H9 (cell line): Measurements from ENCODE around the gene R3HDM4. TPM values are rescaled to one million over a fixed set of nuclear protein-coding genes. Genes with fewer than 3 reads are reported as not detected.

Experiments
- DNase-seq: peaks from one replicate; pipeline ENCODE4 v3.0.0-alpha.2; 2017
- H2AFZ ChIP-seq: one replicate; pipeline ENCODE4 v1.6.1; 2013; ENCODE audit warnings: mild to moderate bottlenecking, low read length, control low read depth, moderate library complexity
- H2AK5ac ChIP-seq: 2 replicates; pipeline ENCODE4 v1.6.1; 2013; ENCODE audit warnings: low read length, control low read depth, mixed read lengths; ENCODE audit not compliant: insufficient read length
- H2BK120ac ChIP-seq: one replicate; pipeline ENCODE4 v1.6.1; 2013; ENCODE audit warnings: low read depth, mild to moderate bottlenecking, low read length, control low read depth, inconsistent platforms; ENCODE audit not compliant: poor library complexity, severe bottlenecking
- H2BK12ac ChIP-seq: 2 replicates; pipeline ENCODE4 v1.6.1; 2013; ENCODE audit warnings: low read length, control low read depth, mixed read lengths, low read depth; ENCODE audit not compliant: insufficient read length
- H2BK15ac ChIP-seq: 2 replicates; pipeline ENCODE4 v1.6.1; 2013; ENCODE audit warnings: low read depth, low read length, control low read depth
- H2BK20ac ChIP-seq: one replicate; pipeline ENCODE4 v1.6.1; 2013; ENCODE audit warnings: low read depth, mild to moderate bottlenecking, low read length, control low read depth, inconsistent platforms; ENCODE audit not compliant: poor library complexity, severe bottlenecking
- H2BK5ac ChIP-seq: 2 replicates; pipeline ENCODE4 v1.6.1; 2013; ENCODE audit warnings: low read length, control low read depth, mixed read lengths; ENCODE audit not compliant: insufficient read length
- H3K14ac ChIP-seq: 2 replicates; pipeline ENCODE4 v1.6.1; 2013; ENCODE audit warnings: low read length, control low read depth; ENCODE audit not compliant: insufficient read depth
- H3K18ac ChIP-seq: 2 replicates; pipeline ENCODE4 v1.6.1; 2013; ENCODE audit warnings: low read depth, mild to moderate bottlenecking, mixed read lengths, low read length, control low read depth; ENCODE audit not compliant: insufficient read length
- H3K23ac ChIP-seq: 2 replicates; pipeline ENCODE4 v1.6.1; 2013; ENCODE audit warnings: low read length, control low read depth, mixed read lengths, low read depth; ENCODE audit not compliant: insufficient read length
- H3K23me2 ChIP-seq: 2 replicates; pipeline ENCODE4 v1.6.1; 2013; ENCODE audit warnings: low read depth, mild to moderate bottlenecking, mixed read lengths, low read length, control low read depth; ENCODE audit not compliant: insufficient read length, poor library complexity, severe bottlenecking
- H3K27ac ChIP-seq: 2 replicates; pipeline ENCODE4 v1.5.1; 2013; ENCODE audit warnings: low read length, control low read depth, mixed read lengths, low read depth; ENCODE audit not compliant: insufficient read length
- H3K27me3 ChIP-seq: 2 replicates; pipeline ENCODE4 v1.6.1; 2013; ENCODE audit warnings: low read length, control low read depth, inconsistent platforms; ENCODE audit not compliant: insufficient read depth
- H3K4ac ChIP-seq: 2 replicates; pipeline ENCODE4 v1.6.1; 2013; ENCODE audit warnings: low read depth, mild to moderate bottlenecking, control low read depth, inconsistent platforms, low read length, moderate library complexity
- H3K4me1 ChIP-seq: 2 replicates; pipeline ENCODE4 v1.6.1; 2013; ENCODE audit warnings: low read length, control low read depth, inconsistent platforms; ENCODE audit not compliant: insufficient read depth
- H3K4me2 ChIP-seq: 2 replicates; pipeline ENCODE4 v1.6.1; 2013; ENCODE audit warnings: low read length, control low read depth, mixed read lengths; ENCODE audit not compliant: insufficient read length, insufficient read depth
- H3K56ac ChIP-seq: 2 replicates; pipeline ENCODE4 v1.6.1; 2013; ENCODE audit warnings: low read depth, mild to moderate bottlenecking, mixed read lengths, low read length, control low read depth; ENCODE audit not compliant: insufficient read length
- H3K79me1 ChIP-seq: 2 replicates; pipeline ENCODE4 v1.6.1; 2013; ENCODE audit warnings: low read depth, mild to moderate bottlenecking, moderate library complexity, low read length, control low read depth, inconsistent platforms; ENCODE audit not compliant: insufficient read depth, poor library complexity, severe bottlenecking
- H3K79me2 ChIP-seq: 2 replicates; pipeline ENCODE4 v1.6.1; 2013; ENCODE audit warnings: low read length, control low read depth, inconsistent platforms; ENCODE audit not compliant: insufficient read depth
- H3K9ac ChIP-seq: 2 replicates; pipeline ENCODE4 v1.6.1; 2013; ENCODE audit warnings: low read length, control low read depth, mixed read lengths; ENCODE audit not compliant: insufficient read length; ENCODE audit errors: extremely low read depth
- H3K9me3 ChIP-seq: one replicate; pipeline ENCODE4 v1.6.1; 2013; ENCODE audit warnings: low read depth, low read length, inconsistent platforms; ENCODE audit not compliant: control insufficient read depth
- H3T11ph ChIP-seq: one replicate; pipeline ENCODE4 v1.6.1; 2013; ENCODE audit warnings: mild to moderate bottlenecking, low read length, control low read depth, inconsistent platforms
- H4K20me1 ChIP-seq: one replicate; pipeline ENCODE4 v1.6.1; 2013; ENCODE audit not compliant: control insufficient read depth, insufficient read length, insufficient read depth
- H4K5ac ChIP-seq: 2 replicates; pipeline ENCODE4 v1.6.1; 2013; ENCODE audit warnings: low read depth, mild to moderate bottlenecking, mixed read lengths, low read length, control low read depth; ENCODE audit not compliant: insufficient read length
- H4K8ac ChIP-seq: replicated peaks from 2 replicates; pipeline ENCODE4 v1.6.1; 2013; ENCODE audit warnings: low read length, control low read depth, mixed read lengths, low read depth; ENCODE audit not compliant: insufficient read length
- H4K91ac ChIP-seq: 2 replicates; pipeline ENCODE4 v1.6.1; 2013; ENCODE audit warnings: low read depth, mild to moderate bottlenecking, moderate library complexity, mixed read lengths, low read length, control low read depth; ENCODE audit not compliant: insufficient read length
- H3K27ac Mint-ChIP-seq, 3 experiments: 2 replicates in 2 of 3; 3 replicates in 1 of 3; pipeline ENCODE4 v1.8.0; 2020 to 2021; ENCODE audit warnings: mixed read lengths in 3 of 3, mild to moderate bottlenecking in 1 of 3, moderate library complexity in 1 of 3
- H3K27me3 Mint-ChIP-seq: 2 replicates; pipeline ENCODE4 v1.8.0; 2021; ENCODE audit warnings: low read depth, mild to moderate bottlenecking, moderate library complexity, mixed read lengths
- H3K36me3 Mint-ChIP-seq, 3 experiments: 2 replicates in 2 of 3; 3 replicates in 1 of 3; pipeline ENCODE4 v1.8.0; 2020 to 2021; ENCODE audit warnings: low read depth in 3 of 3, mixed read lengths in 3 of 3; ENCODE audit not compliant: insufficient read depth in 1 of 3
- H3K4me1 Mint-ChIP-seq, 2 experiments: 2 replicates each; pipeline ENCODE4 v1.8.0; 2020; ENCODE audit warnings: mixed read lengths in 2 of 2
- H3K4me3 Mint-ChIP-seq, 2 experiments: 2 replicates in 1 of 2; 3 replicates in 1 of 2; pipeline ENCODE4 v1.8.0; 2020 to 2021; ENCODE audit warnings: mild to moderate bottlenecking in 2 of 2, mixed read lengths in 2 of 2, moderate library complexity in 1 of 2
- H3K9me3 Mint-ChIP-seq, 2 experiments: 2 replicates in 1 of 2; 3 replicates in 1 of 2; pipeline ENCODE4 v1.8.0; 2020; ENCODE audit warnings: mild to moderate bottlenecking in 2 of 2, mixed read lengths in 2 of 2, moderate library complexity in 1 of 2
- CTCF ChIP-seq: fragments of 200-600 bp; sonication (generic); conservative IDR thresholded peaks from 3 replicates; pipeline ENCODE4 v1.8.0; 2021; ENCODE audit warnings: antibody characterized with exemption, mild to moderate bottlenecking
- WGBS: extraction: QIAGEN DNeasy Blood & Tissue Kit; methylation state at CpG from one replicate; pipeline ENCODE4 v1.1.7; 2013; ENCODE audit warnings: missing lambda C conversion rate, low lambda C conversion rate, mixed read lengths; ENCODE audit not compliant: insufficient read length; ENCODE audit errors: extremely low coverage; 5-methylcytosine and 5-hydroxymethylcytosine counted together
- total RNA-seq: library from RNA; stranded (reverse); gene quantifications from 2 replicates; pipeline ENCODE4 v1.2.1, GENCODE V29; 2021

Gene R3HDM4
- total RNA-seq, 1 experiment from 2014 or later, result 66.4 TPM

DNA sequence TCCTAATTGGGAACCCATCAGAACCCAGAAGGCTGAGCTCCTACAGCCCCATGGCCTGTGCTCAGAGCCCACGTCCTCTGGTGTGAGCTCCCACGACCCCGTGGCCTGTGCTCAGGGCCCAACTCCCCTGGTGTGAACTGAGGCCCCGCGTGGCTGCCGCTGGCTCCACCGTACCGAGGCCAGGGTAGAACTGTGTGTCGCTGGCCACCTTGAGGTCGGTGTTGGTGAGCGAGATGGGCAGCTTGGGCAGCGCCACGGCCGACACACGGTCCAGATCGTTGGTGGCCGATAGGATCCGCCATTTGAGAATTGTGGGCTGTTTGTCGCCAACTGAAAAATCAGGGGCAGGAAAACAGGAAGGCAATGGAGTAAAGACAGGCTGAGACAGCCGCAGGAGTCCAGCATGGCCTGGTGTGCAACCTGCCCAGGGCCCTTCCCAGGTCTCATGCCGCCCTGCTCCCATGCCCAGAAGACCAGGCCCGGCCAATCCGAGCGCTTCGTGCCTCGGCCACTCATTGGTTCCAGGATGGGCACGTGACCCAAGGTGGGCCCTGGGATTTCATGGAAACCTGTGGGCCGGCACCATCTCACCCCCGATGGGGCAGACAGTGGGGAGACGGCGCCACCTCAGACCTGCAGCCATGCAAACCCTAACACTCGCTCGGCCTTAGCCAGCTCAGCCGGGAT, 31.5 kb downstream of the R3HDM4 start:
- H3K4me3 Mint-ChIP-seq, result no peak overlapping the region

More for the DNA sequence above, 31.5 kb downstream of the R3HDM4 start:
- Histone ChIP-seq H3K23ac (no peak overlapping the region), H2BK12ac (no peak overlapping the region), H3K27me3 (no peaks in the 10 kb centered on the region), H2AK5ac (no peak overlapping the region), H2AFZ (no peak overlapping the region), H3K4me2 (no peak overlapping the region), H3K9me3 (no peaks in the 10 kb centered on the region), H3K79me2 (no peaks in the 10 kb centered on the region), H3K4ac (no peak overlapping the region), H4K91ac (no peak overlapping the region), H2BK5ac (no peak overlapping the region), H2BK20ac (no peak overlapping the region), H3K23me2 (peaks cover 3% of the 10 kb centered on the region), H4K8ac (no peak overlapping the region), H2BK15ac (no peak overlapping the region), H3K79me1 (no peaks in the 10 kb centered on the region), H3K4me1 (no peaks in the 10 kb centered on the region), H4K5ac (no peak overlapping the region), H2BK120ac (no peak overlapping the region), H3T11ph (no peak overlapping the region), H4K20me1 (no peaks in the 10 kb centered on the region), H3K27ac (no peak overlapping the region), H3K14ac (no peak overlapping the region), H3K56ac (no peak overlapping the region), H3K18ac (no peak overlapping the region), H3K9ac (no peak overlapping the region)
- WGBS, result no CpG with 5 or more reads among the region's 34 CpGs
- Mint-ChIP-seq H3K36me3 (peaks cover 25 to 51% (median 39%) of the 10 kb centered on the region in 3 experiments), H3K27ac (no peak overlapping the region), H3K27me3 (no peaks in the 10 kb centered on the region), H3K4me1 (no peaks in the 10 kb centered on the region), H3K9me3 (no peaks in the 10 kb centered on the region)
- no peak for DNase-seq
- TF ChIP-seq CTCF, result no peak
